ENCODE results near the gene TERT. TPM values are rescaled to one million over a fixed set of nuclear protein-coding genes. Genes with fewer than 3 reads are reported as not detected.

The TERT gene
- total and polyA plus RNA-seq, 2 of the 8 experiments (the other 6 are each of a cell fraction or from before 2014, with no cell fraction given), result 13.1 to 23.1 TPM

- H2BK120ac ChIP-seq (replicated peaks; ENCODE audit: low read depth, low read length), result no peak overlapping the region
- no peak overlapping the region for H3K27ac ChIP-seq (ENCODE audit: low read depth, low read length)
- H3K79me1 ChIP-seq (ENCODE audit: low read depth, low read length), result peaks cover 8% of the 10 kb centered on the region
- H2BK5ac ChIP-seq (ENCODE audit: low read depth, low read length), result no peak overlapping the region; the same call in 1 of the 2 replicates
- H4K8ac ChIP-seq (ENCODE audit: extremely low read depth, insufficient read depth, low read length), result no peak overlapping the region
- peaks cover 3% of the 10 kb centered on the region; the same call in 1 of the 2 replicates for H3K23me2 ChIP-seq (ENCODE audit: low read depth, low read length)
- H3K4me1 ChIP-seq (replicated peaks in 1 of 4; ENCODE audit: control insufficient read depth in 3 of 4, insufficient read depth in 4 of 4, low read length in 3 of 4), result no peaks in the 10 kb centered on the region
- no peak overlapping the region for H2AFZ ChIP-seq (ENCODE audit: low read length)
- H2BK12ac ChIP-seq (ENCODE audit: low read depth, low read length), result no peak overlapping the region
- H3K79me2 ChIP-seq (ENCODE audit: control insufficient read depth in 1 of 2, insufficient read depth in 2 of 2, low read length in 2 of 2), result peaks cover 3 to 17% of the 10 kb centered on the region in 2 experiments; a peak in 2 of 4 replicates
- H3K36me3 ChIP-seq (ENCODE audit: control insufficient read depth in 2 of 4, insufficient read depth in 4 of 4, low read length in 3 of 4), result peaks cover 0 to 18% (median 8%) of the 10 kb centered on the region in 4 experiments; a peak in 4 of 8 replicates
- H3K18ac ChIP-seq (ENCODE audit: extremely low read depth, low read length), result no peak overlapping the region
- DNase-seq (ENCODE audit: low read depth in 1 of 2, low spot score in 2 of 2) (no peak), FAIRE-seq (no peak)
- H3K4me2 ChIP-seq (ENCODE audit: insufficient read depth in 1 of 2, low read depth in 2 of 2, low read length in 2 of 2), result no peak overlapping the region
- no peak overlapping the region for H3K56ac ChIP-seq (replicated peaks; ENCODE audit: insufficient read length, low read depth, low read length)
- H3K4me3 ChIP-seq (ENCODE audit: extremely low read depth in 1 of 4, insufficient read depth in 2 of 4, low read depth in 3 of 4, low read length in 4 of 4), result no peak overlapping the region
- no peak overlapping the region for H2BK20ac ChIP-seq (ENCODE audit: low read length)
- H3K9ac ChIP-seq (replicated peaks in 1 of 4; ENCODE audit: extremely low read depth in 1 of 4, low read depth in 3 of 4, low read length in 3 of 4), result no peak overlapping the region
- 98% methylated on average over 8 of the region's 10 CpGs; no CpG with 5 or more reads in 1 of the 2 experiments for WGBS, 2 experiments (ENCODE audit: extremely low coverage in 1 of 2, insufficient coverage in 1 of 2, insufficient read length in 1 of 2, insufficient replicate concordance in 2 of 2, low coverage in 1 of 2, low lambda C conversion rate in 2 of 2, missing lambda C conversion rate in 1 of 2)
- no peak overlapping the region for H3K14ac ChIP-seq (ENCODE audit: insufficient read length)
- H4K20me1 ChIP-seq (replicated peaks in 1 of 2; ENCODE audit: control insufficient read depth in 1 of 2, insufficient read depth in 2 of 2, low read length in 2 of 2), result peaks cover 0 to 11% of the 10 kb centered on the region in 2 experiments
- no peak overlapping the region for H4K5ac ChIP-seq (ENCODE audit: insufficient read length, low read depth, low read length)
- no peaks in the 10 kb centered on the region; a peak in 1 of 4 replicates for H3K9me3 ChIP-seq (ENCODE audit: insufficient read depth in 2 of 2, low read depth in 1 of 2, low read length in 1 of 2)
- no peaks in the 10 kb centered on the region for H3K27me3 ChIP-seq (replicated peaks in 1 of 4; ENCODE audit: control insufficient read depth in 3 of 4, extremely low read depth in 1 of 4, insufficient read depth in 3 of 4, low read length in 3 of 4)
- H4K91ac ChIP-seq (replicated peaks; ENCODE audit: insufficient read length, low read length), result no peak overlapping the region
- no peak overlapping the region for H2BK15ac ChIP-seq (ENCODE audit: low read length)
- no peak overlapping the region for H3K23ac ChIP-seq (ENCODE audit: insufficient read length)
- CTCF ChIA-PET (ENCODE audit: partially characterized antibody), result no interaction called here
- POLR2A ChIA-PET (ENCODE audit: partially characterized antibody), result no interaction called here
- H3K4ac ChIP-seq (replicated peaks; ENCODE audit: insufficient read length, low read depth, low read length), result no peak overlapping the region
- H2AK5ac ChIP-seq (ENCODE audit: low read depth, low read length), result no peak overlapping the region
- TF ChIP-seq CBX5 (IDR thresholded peaks at IDR 0.05; ENCODE audit: low read depth, low read length), result no peak
- TF ChIP-seq TAF7 (optimal IDR thresholded peaks at IDR 0.05; ENCODE audit: borderline replicate concordance, low read depth, low read length), result no peak
- no peak for TF ChIP-seq SP1 (IDR thresholded peaks at IDR 0.05; ENCODE audit: low read depth, low read length)
- no peak for TF ChIP-seq EGR1 (IDR thresholded peaks at IDR 0.05; ENCODE audit: borderline replicate concordance, low read depth, low read length)
- TF ChIP-seq SIRT6 (IDR thresholded peaks at IDR 0.05; ENCODE audit: low read length), result no peak
- TF ChIP-seq RFX5 (IDR thresholded peaks at IDR 0.05; ENCODE audit: borderline replicate concordance, low read depth, low read length), result no peak
- no peak for TF ChIP-seq CTBP2 (IDR thresholded peaks at IDR 0.05; ENCODE audit: borderline replicate concordance, insufficient read depth, insufficient read length, low read length)
- no peak for TF ChIP-seq CEBPB (IDR thresholded peaks at IDR 0.05; ENCODE audit: low read depth, low read length)
- no peak for TF ChIP-seq POLR2AphosphoS5 (IDR thresholded peaks at IDR 0.05; ENCODE audit: low read depth, low read length)
- no peak for TF ChIP-seq SP2 (IDR thresholded peaks at IDR 0.05; ENCODE audit: low read length)
- no peak for TF ChIP-seq BCL11A (IDR thresholded peaks at IDR 0.05; ENCODE audit: low read depth in 2 of 2, low read length in 2 of 2)
- no peak for TF ChIP-seq ASH2L (IDR thresholded peaks at IDR 0.05; ENCODE audit: low read length)
- TF ChIP-seq TEAD4 (IDR thresholded peaks at IDR 0.05; ENCODE audit: low read depth, low read length), result no peak
- no peak for TF ChIP-seq ATF3 (IDR thresholded peaks at IDR 0.05; ENCODE audit: insufficient read depth, low read depth, low read length)
- no peak for TF ChIP-seq TCF12 (IDR thresholded peaks at IDR 0.05; ENCODE audit: low read depth, low read length)
- TF ChIP-seq TAF1 (IDR thresholded peaks at IDR 0.05; ENCODE audit: low read depth, low read length), result no peak
Observed at GRCh38 chr5:1277781-1278180, 17.1 kb downstream of the TERT start.
